Fibroblast of skin of back (primary cell): ENCODE results near the gene KCNH3.
A peak's percentile ranks its signal among the peaks of the same experiment; 100 is the strongest.

ENCODE experiments used
- DNase-seq: peaks from one replicate; pipeline ENCODE4 v3.0.0-alpha.2; 2013

KCNH3 gene

GRCh38 chr12:49547090-49547690 is 8.4 kb downstream of the KCNH3 start:
- no peak for DNase-seq

- DNase-seq = no peak
Observed at GRCh38 chr12:49548481-49548821, 9.6 kb downstream of the KCNH3 start.

GRCh38 chr12:49548822-49549648 is 10.2 kb downstream of the KCNH3 start:
- DNase-seq = peak; percentile 13

GRCh38 chr12:49549735-49550692 is 11.2 kb downstream of the KCNH3 start:
- DNase-seq = no peak

DNA sequence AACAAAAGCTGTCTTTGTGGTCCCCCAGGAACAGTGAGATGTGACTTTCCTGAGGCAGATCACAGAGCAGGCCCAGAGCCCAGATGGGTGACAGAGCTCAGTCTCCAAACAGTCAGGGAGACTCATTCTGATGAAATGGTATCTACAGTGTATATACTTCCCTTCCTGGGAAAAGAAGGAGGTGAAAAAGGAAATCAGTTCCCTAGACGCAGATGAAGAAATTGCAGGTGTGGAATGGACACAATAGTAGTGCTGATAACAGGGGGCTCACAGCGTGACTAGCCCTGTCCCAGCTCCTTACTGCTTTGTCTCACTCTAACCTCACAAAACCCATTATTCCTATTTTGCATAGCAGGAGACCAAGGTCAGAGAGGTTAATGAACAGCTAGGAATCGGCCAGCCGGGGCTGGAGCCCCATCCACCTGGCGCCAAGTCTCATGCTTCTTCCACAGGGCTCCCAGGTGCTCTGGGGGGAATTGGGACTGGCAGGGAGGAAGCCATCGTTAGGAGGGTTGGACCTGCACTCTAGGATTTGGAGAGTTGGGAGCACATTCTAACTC is 11.9 kb downstream of the KCNH3 start:
- no peak for DNase-seq

GRCh38 chr12:49552014-49552413 is 13.2 kb downstream of the KCNH3 start:
- DNase-seq = no peak

DNA sequence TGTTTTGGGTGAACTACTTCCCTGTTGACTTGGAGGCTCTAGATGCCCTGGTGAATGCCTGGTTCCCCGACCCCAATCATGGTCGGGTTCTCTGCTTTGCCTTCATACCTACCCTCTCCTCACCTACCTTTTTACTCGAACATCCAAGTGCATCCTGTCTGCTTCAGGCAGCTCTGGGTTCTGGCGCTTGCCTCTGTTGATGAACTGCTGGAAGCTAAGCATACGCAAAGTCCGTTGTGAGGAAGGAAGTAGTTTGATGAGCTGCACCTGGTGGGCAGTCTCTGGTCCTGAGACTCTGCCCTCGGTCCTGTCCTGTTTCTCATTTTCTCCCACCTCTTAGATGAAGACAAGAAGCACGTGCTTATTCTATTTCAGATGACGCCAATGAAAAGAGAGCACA is 13.6 kb downstream of the KCNH3 start:
- DNase-seq = no peak

DNA sequence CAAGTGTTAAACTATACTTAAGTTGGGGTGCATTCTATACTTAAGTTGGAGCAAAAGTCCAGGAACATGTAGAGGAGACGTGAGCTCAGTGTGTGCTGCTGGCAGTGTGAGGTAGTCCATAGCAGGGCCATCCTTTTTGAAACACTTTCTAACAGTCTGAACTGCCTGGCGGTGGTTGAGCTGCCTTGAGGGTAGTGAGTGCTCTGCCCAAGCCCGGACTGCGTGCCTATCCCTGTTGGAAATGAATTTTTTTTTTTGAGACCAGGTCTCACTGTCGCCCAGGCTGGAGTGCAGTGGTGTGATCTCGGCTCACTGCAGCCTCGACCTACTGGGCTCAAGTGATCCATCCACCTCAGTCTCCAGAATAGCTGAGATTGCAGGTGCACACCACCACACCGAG is 14.1 kb downstream of the KCNH3 start:
- no peak for DNase-seq

DNA sequence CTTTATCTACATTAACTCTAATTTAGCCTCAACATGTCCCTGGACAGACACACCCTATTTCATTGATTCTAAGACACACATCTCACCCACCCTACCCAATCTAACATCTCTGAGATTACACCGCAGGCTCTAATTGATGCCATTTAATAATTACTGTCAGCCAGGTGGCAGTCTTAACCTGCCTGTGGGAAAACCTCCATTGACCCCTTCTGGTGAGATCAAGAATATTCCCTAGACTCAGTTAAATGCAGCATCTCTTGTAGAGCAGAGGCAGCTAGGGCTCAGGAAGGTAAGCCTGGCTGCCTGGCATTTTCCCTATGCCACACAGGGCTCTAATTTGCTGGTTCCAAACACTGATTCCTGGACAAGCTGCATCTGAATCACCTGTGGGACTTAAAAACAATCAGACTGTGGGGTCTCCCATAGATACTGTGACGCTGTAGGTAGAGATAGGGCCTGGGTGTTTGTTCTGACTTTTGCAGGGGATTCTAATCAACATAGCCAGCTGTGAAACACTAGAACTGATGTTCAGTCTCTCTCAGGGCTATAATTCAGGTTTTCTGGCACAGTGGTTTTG is 14.8 kb downstream of the KCNH3 start:
- peak; percentile 12 for DNase-seq

DNA sequence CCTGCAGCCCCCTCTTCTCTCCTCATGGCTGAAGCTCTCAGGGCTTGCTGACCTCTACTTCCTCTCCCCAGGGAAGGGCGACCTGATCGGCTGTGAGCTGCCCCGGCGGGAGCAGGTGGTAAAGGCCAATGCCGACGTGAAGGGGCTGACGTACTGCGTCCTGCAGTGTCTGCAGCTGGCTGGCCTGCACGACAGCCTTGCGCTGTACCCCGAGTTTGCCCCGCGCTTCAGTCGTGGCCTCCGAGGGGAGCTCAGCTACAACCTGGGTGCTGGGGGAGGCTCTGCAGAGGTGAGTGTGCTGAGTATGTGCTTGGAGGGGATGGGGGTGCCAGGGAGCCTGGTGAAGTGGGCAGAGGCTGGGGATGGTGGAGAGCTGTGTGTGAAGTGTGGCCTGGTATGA is 15.4 kb downstream of the KCNH3 start:
- no peak for DNase-seq

DNA sequence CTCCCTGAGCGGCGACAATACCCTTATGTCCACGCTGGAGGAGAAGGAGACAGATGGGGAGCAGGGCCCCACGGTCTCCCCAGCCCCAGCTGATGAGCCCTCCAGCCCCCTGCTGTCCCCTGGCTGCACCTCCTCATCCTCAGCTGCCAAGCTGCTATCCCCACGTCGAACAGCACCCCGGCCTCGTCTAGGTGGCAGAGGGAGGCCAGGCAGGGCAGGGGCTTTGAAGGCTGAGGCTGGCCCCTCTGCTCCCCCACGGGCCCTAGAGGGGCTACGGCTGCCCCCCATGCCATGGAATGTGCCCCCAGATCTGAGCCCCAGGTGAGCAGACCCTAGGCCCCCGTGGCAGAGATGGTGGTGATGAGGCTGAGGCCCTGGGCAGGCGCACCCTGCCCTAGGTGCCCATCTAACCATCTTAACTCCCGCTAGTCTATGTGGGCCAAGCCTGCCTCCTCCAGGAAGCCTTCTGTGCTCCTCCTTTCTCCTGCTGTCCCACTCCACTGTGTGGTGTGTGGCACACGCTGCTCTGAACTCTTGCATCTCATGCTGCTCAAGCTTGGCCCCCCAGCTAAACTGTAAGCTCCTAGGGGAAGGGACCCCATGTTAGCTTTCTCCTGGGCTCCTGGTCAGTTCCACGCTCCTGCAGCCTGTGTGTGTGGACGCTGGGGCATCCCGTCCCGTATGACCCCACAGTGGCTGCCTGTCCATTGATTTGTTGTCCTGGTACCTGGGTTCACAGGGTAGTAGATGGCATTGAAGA is 17.0 kb downstream of the KCNH3 start:
- no peak for DNase-seq

DNA sequence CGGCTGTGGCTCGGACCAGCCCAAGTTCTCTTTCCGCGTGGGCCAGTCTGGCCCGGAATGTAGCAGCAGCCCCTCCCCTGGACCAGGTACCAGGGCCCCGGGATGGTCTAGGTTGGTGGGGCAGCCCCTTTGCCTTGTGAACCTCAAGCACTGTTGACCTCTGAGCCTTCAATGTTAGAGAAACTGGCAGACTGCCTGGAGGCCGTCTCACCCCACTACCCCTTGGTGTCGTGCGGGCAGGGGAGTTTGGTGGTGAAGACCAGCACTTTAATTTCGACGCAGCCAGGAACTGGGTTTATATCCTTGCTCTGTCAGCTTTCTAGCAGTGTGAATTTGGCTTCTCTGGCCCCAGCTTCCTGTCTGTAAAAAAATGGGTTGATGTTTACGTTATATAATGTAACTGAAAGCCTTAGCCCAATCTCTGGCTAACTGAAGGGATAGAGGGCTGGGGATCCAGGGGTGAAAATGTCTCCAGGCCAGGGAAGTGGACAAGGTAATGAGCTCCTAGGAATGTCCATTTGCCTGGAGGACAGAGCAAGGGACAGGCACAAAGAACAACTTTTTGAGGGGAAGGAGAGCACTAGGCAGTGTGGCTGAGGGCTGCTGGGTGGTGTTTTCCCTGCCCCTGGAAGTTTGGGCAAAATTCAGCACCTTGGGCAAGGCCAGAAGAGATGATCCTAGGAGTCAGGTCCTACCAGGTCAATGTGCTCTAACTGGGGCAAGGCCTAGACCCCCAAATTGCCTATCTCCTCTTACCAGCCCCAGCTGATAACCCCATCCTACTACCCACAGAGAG is 17.8 kb downstream of the KCNH3 start:
- no peak for DNase-seq

DNA sequence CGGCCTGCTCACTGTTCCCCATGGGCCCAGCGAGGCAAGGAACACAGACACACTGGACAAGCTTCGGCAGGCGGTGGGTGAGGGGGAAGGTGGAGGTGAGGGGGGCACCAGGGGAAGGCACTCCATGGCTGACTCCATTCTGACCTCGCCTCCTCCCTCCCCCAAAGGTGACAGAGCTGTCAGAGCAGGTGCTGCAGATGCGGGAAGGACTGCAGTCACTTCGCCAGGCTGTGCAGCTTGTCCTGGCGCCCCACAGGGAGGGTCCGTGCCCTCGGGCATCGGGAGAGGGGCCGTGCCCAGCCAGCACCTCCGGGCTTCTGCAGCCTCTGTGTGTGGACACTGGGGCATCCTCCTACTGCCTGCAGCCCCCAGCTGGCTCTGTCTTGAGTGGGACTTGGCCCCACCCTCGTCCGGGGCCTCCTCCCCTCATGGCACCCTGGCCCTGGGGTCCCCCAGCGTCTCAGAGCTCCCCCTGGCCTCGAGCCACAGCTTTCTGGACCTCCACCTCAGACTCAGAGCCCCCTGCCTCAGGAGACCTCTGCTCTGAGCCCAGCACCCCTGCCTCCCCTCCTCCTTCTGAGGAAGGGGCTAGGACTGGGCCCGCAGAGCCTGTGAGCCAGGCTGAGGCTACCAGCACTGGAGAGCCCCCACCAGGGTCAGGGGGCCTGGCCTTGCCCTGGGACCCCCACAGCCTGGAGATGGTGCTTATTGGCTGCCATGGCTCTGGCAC is 18.5 kb downstream of the KCNH3 start:
- DNase-seq = no peak

DNA sequence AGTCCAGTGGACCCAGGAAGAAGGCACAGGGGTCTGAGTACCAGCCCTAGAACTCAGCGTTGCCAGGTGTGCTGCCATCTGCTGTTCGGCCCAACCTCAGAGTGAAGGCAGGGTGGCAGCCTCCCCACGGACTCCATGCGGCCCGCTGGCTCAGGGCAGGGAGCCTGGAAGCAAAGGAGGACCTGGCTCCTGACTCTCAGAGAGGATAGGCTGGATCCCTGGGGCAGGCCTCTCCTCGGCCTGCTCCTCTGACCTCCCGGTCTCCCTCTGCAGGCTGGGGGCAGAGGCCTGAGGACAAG is 19.0 kb downstream of the KCNH3 start:
- DNase-seq = no peak

DNA sequence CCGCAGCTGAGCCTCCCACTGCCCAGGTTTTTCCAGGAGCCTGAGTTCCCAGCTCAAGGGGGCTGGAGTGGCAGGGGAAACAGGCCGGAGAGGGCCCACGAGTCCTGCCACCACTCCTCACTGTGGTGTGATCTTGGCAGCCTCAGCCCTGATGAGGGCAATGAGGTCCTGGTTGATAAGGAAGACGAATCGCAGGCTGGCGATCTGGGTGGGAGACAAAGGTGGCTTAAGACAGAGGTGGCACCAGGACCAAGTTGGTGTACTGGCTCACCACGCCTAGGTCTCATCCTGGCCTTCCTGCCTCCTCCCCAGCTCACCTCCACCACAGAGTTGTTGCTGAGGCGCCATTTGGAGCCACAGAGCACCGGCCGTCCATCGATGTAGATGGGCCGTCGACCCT is 19.7 kb downstream of the KCNH3 start:
- no peak for DNase-seq

DNA sequence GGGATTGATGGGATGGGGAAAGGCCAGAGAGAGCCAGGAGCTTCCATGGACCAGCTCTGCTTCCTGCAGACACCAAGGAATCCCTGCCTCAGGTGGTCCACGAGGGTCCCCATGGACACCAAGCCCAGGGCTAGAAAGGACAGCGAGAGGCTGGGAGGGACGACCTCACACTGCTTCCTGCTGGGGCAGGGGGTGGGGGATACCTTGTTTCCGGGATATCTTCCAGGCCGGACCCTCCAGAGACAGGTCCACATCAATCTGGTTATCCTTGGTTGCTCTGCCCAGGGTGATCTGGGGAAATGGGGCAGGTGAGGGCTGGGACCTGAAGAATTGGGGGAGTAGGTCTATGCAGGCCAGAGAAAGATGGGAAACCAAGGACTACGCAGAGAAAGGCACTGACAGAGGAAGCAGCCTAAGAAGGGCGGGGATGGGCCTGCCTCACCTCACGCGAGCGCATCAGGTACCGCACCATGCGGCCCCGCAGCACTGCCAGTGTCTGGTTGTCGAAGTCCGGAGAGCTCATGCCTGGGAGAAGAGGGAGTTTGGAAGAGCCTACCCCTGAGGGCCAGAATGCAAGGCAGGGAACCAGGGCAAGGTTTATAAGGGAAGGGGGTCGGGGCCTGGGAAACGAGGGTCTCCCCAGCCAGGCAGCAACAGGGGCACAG is 20.3 kb downstream of the KCNH3 start:
- DNase-seq = no peak

DNA sequence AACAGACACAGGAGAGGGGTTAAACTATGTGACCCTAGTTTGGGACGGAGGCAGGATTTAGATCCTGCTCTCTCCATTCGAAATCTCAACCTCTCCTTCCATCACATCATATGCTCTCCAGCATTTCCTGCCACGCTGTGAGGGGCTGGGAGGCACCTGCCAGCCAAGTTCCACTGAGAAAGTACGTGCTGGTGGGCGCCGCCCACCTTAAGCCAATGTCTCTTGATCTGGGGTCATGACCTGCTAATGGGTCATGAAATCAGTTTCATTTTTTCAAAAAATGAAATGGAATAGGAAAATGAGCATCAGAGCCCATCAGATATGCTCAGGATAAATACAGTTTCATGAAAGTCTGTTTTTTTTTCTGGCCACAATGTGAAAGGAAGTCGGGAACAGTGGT is 21.9 kb downstream of the KCNH3 start:
- no peak for DNase-seq

GRCh38 chr12:49562233-49562632 is 23.4 kb downstream of the KCNH3 start:
- no peak for DNase-seq

DNA sequence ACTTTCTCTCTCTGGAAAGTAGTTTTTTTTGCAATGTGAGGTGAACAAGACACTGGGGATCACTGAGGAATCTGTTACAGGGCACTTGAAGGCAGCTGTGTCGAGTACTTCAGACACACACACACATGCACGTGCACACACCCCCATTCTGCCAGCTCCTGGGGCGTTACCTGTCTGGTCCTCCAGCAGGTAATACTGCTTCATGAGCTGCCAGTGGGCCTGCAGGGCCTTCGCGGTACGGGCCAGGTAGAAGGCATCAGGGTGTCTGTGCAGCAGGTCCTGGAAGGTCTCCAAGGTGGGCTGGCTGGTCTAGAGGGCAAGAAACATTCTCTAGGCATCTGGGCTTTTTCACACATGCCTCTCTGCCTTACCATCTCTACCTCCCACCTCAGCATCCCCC is 24.0 kb downstream of the KCNH3 start:
- no peak for DNase-seq
